ENCODE results near the gene TTC38.

TTC38 gene

DNA sequence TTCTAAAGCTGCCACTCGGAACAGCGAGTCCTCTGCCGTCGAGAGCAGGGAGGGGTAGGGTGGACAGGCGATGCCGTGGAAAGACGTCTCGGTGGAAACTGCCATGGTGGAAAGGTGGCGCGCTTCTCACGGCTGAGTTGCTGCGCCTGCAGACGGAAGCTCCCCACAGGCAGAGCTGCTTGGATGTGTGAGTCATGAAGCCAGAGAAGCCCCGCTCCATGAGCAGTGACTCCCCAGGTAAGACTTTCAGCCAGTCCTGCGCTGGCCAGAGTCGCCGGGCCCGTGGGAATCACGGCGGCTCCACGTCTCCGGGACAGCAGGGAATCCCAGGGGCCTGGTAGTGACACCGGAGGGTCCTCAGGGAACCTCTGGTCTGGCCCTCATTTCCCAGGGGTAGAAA, 63.7 kb downstream of the TTC38 start:
- no peak overlapping the region for H3K27ac ChIP-seq (ENCODE audit: low read length)
- H3K36me3 ChIP-seq (replicated peaks; ENCODE audit: low read depth, low read length) = peaks cover 47% of the 10 kb centered on the region
- no peak overlapping the region for H3K4me2 ChIP-seq (ENCODE audit: low read length)
- H3K9ac ChIP-seq (ENCODE audit: low read length) = no peak overlapping the region
- no peak overlapping the region for H2AFZ ChIP-seq (ENCODE audit: low read depth, low read length)
- H3K4me1 ChIP-seq (ENCODE audit: low read length) = peaks cover under 1% of the 10 kb centered on the region; the same call in 1 of the 2 replicates
- H4K20me1 ChIP-seq (ENCODE audit: insufficient read depth, low read length) = no peaks in the 10 kb centered on the region
- peaks cover 10% of the 10 kb centered on the region for H3K79me2 ChIP-seq (ENCODE audit: low read length)
- no peak for TF ChIP-seq CTCF (IDR thresholded peaks at IDR 0.05; ENCODE audit: low read depth, low read length)
- no peak for TF ChIP-seq EZH2phosphoT487 (IDR thresholded peaks at IDR 0.05; ENCODE audit: low read depth)
- no peak overlapping the region for H3K4me3 ChIP-seq (ENCODE audit: low read length)
- no peaks in the 10 kb centered on the region for H3K9me3 ChIP-seq (ENCODE audit: insufficient read depth, low read length)
- no peaks in the 10 kb centered on the region for H3K27me3 ChIP-seq (ENCODE audit: low read depth, low read length)

DNA sequence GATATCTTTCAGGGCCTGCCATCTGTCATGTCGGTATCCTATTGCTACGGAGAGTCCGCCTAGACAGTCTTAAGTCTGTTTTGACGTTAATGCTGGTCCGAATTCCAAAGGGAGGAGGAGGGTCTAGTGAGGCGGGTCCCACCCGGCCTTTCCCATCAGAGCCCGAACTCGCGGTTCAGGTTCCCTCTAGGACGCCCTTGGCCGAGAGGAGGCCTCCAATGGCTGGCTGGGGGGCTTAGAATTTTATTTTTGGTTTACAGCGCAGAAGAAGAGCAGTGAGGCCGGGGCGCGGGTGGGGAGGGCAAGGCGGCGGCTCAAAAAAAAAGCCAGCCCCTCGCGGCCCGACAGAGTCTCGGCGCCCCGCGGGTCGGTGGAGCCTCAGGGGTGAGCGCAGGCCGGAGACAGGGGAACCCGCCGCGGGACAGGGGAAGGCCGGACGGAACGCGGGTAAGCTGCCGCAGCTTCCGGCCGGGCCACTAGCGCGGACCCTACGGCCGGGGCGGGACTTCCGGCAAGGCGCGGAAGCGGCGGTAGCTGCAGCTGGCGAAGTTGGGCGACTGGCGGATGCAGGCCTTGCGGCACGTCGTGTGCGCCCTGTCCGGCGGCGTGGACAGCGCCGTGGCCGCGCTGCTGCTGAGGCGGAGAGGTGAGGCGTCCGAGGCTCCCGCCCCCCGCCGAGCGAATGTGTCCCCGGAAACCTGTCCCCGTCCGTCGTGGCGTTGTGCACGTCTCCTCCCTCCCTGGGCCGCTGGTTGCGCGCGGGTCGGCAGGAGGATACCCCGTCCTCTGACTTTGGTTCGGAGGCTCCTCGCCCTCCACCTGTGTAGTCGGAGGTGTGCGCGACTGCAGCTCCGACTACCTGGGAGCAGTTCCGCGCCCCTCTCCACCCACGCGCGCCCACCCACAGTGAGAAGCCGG, 67.7 kb downstream of the TTC38 start, which contains the start of gene TRMU:
TSS of gene TRMU (plus strand) at position 514 of the 918 bp plus-strand sequence. CDS start at position 565, 51 bp downstream.
- Histone ChIP-seq H3K36me3 (replicated peaks; ENCODE audit: low read depth, low read length) (peaks cover 43% of the 10 kb centered on the region), H3K9ac (ENCODE audit: low read length) (peak within 1 kb of the TSS; percentile 86), H4K20me1 (ENCODE audit: insufficient read depth, low read length) (0 out of 2 replicates have a peak, but pooled peaks cover 4% of the 10 kb centered on the region), H3K4me1 (ENCODE audit: low read length) (peaks cover 7% of the 10 kb centered on the region), H3K4me3 (ENCODE audit: low read length) (peak within 1 kb of the TSS; percentile 92), H3K27me3 (ENCODE audit: low read depth, low read length) (no peaks in the 10 kb centered on the region), H2AFZ (ENCODE audit: low read depth, low read length) (peak within 1 kb of the TSS; percentile 80), H3K27ac (ENCODE audit: low read length) (peak within 1 kb of the TSS; percentile 49), H3K4me2 (ENCODE audit: low read length) (peak within 1 kb of the TSS; percentile 85), H3K9me3 (ENCODE audit: insufficient read depth, low read length) (no peaks in the 10 kb centered on the region), H3K79me2 (ENCODE audit: low read length) (peaks cover 43% of the 10 kb centered on the region)
- TF ChIP-seq EZH2phosphoT487 (IDR thresholded peaks at IDR 0.05; ENCODE audit: low read depth) (no peak), CTCF (IDR thresholded peaks at IDR 0.05; ENCODE audit: low read depth, low read length) (no peak)

DNA sequence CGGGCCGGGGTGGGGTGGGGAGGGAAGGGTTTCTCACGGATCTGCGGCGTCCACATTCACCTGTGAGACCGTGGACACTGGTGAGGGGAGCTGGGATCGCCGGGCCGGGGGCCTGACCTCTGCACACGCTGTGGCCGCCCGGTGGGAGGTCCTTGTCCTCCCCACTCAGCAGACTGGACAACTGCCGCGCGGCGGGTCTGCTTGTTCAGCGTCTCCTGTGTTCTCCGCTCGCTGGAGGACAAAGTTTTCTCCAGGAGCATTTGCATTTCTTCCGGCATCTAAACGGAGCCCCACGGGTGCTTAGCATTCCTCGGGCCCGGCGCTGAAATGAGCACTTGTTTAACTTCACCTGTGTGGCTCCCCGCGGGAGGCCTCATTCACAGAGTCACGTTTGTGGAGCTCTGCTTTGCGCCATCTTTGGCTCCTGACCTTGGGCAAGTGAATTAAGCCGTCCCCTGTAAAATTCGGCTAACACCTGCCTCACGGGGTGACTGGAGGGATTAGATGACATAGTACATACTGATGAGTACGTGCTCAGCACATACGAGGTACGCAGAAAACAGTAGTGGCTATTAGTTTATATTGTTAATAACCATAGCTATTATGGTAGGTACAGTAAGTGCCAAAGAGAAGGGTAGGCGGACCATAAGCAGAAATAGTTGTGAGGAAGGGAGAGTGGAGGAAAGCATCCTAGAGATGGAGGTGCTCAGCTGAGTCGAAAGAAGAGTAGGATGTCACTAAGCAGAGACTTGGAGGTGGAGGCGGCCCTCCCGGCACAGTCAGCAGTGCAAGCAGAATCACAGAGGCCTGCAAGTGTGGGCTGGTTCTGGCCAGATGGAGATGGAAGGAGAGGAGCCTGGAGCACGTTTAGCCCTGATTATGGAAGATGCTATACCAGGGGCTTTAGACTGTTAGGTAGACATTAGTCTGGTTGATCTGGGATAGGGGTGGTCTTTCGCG, 68.6 kb downstream of the TTC38 start:
- no peaks in the 10 kb centered on the region for H3K27me3 ChIP-seq (ENCODE audit: low read depth, low read length)
- no peaks in the 10 kb centered on the region for H3K9me3 ChIP-seq (ENCODE audit: insufficient read depth, low read length)
- peaks cover 43% of the 10 kb centered on the region for H3K79me2 ChIP-seq (ENCODE audit: low read length)
- peaks cover 7% of the 10 kb centered on the region for H3K4me1 ChIP-seq (ENCODE audit: low read length)
- H3K9ac ChIP-seq (ENCODE audit: low read length) = peak overlapping the region; percentile 86
- no peak for TF ChIP-seq CTCF (IDR thresholded peaks at IDR 0.05; ENCODE audit: low read depth, low read length)
- TF ChIP-seq EZH2phosphoT487 (IDR thresholded peaks at IDR 0.05; ENCODE audit: low read depth) = no peak
- peak overlapping the region; percentile 5; the same call in 1 of the 2 replicates for H2AFZ ChIP-seq (ENCODE audit: low read depth, low read length)
- 0 out of 2 replicates have a peak, but pooled peaks cover 4% of the 10 kb centered on the region for H4K20me1 ChIP-seq (ENCODE audit: insufficient read depth, low read length)
- peak overlapping the region; percentile 92 for H3K4me3 ChIP-seq (ENCODE audit: low read length)
- 0 out of 2 replicates have a peak overlapping the region, but pooled peaks have one; percentile 1 for H3K27ac ChIP-seq (ENCODE audit: low read length)
- peak overlapping the region; percentile 81 for H3K4me2 ChIP-seq (ENCODE audit: low read length)
- H3K36me3 ChIP-seq (replicated peaks; ENCODE audit: low read depth, low read length) = peaks cover 44% of the 10 kb centered on the region

Measured in OCI-LY3 (cell line).